Measurements from ENCODE around the gene TNFRSF12A.
A peak's percentile ranks its signal among the peaks of the same experiment; 100 is the strongest.

Gene TNFRSF12A

DNA sequence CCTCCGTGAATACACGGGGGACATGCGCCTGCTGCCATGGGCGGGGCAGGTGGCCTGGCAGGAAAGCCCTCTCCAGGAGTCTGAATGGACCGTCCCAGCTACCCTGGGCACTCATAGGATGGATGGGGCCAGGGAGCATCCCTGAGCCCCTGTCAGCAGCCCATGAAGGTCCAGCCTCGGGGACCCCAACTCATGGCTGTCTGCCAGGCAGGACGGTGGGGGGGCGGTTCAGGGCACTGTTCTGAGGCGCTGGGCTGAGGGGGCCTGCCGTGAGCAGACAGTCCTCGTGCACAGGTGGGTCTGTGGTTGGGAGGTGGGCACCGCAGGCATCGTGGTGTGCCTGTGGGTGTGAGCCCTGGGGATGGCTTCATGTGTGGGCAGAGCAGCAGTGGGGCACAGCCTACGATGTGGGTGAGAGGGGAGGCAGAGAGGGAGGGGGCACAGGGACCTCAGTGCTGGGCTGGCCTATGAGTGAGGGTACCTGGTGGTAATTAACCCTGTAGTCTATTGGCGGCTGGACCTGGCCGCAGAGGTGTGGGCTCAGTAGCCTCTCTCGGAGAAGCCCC is 33.5 kb upstream of the TNFRSF12A start:
- no peak for DNase-seq

DNA sequence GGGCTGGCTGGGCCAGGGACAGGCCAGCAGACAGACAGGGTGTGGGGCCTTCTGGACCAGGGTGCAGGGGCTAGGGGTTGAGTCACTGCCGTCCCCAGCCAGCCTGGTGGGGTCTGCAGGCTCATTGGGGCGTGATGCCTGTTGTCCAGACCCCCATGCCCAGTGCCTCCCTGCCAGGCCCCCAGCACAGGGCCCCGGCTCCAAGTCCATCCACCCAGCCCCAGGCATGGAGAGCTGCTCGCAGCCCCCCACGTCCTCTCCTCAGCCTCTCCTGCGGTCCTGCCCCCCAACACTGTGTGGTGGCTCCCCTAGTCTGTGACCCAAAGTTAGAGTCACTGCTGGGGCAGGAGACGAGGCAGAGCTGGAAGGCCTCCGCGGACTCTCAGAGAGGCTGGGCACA is 32.9 kb upstream of the TNFRSF12A start:
- DNase-seq = no peak

DNA sequence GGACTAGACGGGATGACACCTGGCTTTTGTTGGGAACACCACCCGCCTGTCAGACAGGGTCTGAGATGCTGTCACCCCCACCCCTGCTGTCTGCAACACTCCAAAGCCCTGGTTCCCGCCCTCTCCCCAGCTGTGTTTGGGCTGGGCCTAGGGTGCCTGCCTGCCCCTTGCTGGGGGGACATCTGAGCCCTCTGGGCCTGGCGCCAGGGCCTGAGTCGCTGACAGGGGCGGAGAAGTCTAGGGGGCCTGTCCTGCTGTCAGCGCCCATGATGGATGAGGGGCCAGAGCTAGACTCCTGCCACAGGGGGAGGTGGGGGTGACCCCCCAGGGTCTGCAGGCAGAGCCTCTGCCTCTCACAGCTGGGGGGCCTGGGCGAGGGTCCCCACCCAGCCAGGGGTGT is 32.3 kb upstream of the TNFRSF12A start:
- DNase-seq = no peak

DNA sequence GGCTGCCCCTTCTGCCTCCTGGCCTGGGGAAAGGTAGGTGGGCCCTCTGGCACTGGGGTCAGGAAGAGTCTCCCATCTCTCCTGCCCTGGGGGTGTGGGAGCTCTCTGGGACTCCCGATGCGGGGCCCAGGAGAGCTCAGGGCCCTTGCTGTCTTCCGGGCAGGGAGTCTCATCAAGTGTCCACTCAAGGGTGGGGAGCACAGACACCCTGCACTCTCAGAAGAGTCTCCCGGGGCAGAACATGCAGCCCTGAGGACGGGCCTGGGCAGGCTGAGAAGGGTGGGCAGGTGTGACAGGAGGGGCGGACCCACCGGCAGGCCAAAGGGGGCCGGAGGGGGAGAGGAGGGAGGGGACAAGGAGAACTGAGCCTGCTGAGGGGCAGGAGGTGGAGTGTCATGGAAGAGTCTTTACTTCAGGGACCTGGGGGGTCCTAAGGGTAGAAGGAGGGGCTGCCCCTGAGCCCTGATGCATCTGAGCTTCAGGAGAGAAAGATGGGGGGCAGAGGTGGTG is 31.5 kb upstream of the TNFRSF12A start:
- DNase-seq = no peak

DNA sequence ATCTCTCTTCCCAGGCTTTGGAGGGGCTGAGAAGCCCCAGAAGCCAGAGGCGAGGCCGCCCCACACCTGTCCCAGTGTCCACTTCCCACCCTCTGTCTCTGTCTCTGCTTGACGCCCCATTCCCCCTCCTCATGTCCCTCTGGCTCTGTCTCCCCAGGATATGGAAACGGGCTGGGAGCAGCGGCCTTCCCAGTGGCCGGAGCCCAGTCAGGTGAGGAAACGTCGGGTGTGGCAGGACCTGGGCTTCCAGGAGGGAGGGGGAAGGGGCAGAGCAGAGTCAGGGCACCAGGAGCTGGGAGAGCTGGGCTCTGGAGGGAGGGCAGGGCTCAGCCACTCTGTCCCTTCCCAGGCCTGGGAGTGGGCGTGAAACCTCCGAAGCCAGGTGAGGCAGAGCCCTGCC is 29.3 kb upstream of the TNFRSF12A start:
- no peak for DNase-seq

DNA sequence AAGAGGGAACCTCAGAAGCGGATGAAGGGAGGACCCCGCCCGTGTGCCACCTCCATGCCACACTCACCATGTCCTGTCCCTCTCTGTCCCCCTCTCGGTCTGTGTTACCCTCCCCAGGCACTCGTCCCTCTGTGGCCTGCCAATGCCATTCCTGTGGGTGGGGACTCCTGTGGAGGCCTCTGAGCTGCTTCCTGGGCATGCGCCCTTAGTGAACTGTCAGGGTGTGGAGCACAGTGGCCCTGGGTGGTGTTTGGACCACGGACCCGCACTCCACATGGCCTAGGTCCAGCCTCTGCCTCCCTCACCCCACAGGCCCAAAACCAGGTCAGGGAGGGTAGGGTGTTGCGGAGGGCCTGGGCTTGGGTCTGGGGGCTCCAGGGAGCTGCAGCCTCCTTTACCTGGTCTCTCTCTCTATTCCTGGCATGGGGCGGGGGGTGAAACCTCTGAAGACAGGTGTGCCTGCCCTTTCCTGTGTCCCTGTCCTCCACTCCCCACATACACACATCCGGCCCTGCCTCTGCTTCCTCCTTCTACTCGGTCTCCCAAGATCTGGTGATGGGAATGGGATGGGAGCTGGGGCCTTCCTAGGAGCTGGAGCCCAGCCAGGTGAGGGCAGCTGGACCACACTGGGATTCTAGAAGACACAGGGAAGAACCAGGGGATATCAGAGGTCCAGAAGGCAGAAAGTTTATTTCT is 28.5 kb upstream of the TNFRSF12A start:
- no peak for DNase-seq

DNA sequence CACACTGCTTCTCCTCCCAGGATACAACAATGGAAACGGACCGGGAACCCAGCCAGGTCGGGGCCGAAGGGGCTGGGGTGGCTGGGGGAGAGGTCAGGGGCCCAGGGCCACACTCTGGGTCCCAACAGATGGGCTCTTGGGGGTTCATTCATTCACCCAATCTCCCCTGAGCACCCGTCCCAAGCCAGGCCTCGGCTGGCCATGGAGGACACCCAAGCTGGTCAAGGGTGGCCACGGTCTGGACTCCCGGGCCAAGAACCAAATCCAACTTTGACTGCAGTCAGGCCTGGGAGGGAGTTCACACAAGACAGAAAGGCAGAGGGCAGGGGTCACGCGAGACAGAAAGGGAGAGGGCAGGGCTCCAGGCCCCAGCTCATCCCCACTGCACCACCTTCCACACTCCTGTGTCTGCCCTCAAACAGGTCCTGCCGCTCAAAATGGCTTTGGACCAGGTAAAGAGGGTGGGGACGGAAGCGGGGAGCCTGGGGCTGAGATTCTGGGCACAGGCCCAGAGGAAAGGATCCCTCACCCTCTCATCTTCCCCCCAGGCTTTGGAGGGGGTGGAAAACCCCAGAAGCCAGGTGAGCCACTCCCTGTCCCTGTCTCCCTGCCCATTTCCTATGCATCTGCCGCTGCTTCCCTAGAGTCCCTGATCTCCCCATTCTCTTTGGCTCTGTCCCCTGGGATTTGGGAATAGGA is 27.6 kb upstream of the TNFRSF12A start:
- no peak for DNase-seq

DNA sequence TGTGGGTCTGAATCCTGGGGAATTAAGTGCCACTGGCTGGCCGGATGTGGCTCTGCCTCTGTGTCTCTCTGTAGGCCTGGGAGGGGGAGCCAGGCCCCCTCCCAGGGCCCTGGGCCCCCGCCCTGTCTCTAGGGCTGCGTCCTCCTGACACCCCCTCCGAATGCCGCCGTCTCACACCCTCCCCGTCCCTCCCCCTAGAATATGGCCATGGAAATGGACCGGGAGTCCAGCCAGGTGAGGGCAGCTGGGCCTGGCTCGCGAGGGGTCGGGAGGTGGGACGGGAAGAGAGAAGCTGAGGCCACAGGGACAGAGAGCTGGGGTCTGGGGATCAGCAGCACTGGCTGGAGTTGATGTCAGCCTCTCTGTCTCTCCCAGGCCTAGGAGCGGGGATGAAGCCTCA is 23.9 kb upstream of the TNFRSF12A start:
- no peak for DNase-seq

DNA sequence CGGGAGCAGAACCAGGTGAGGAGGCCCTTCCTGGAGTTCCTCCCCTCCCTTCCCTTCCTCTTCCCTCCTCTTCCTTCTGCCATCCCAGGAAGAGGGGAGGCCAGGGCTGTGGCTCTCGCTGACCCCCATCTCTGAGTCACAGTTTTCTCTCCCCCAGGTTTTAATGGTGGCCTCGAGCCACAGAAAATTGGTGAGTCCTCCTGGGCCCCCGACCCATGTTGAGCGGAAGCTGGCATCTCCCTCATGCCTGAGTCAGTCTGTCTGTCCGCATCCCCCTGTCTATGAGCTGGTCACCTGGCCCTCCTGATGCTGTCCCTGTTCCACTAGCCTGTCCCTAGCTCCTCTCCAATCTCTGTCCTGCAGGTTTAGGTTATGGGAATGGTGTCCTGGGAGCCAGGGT is 20.2 kb upstream of the TNFRSF12A start:
- no peak for DNase-seq

DNA sequence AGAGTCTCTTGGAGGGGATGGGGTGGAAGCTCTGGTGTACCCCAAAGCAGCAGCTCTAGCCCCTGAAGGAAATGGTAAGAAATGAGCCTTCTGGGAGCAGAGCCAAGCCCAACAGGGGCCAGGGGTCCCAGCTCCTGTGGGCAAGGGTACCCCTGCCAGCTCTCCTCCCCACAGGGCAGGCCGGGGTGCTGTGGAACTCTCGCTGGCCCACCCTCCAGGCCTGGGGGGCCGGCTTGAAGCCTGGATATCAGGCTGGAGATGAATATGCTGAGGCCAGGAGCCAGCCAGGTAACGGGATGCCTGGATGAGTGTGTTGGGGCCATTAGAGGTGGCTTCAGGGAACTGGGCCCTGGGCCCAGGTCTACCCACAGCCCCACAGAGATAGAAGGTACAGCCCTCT is 19.6 kb upstream of the TNFRSF12A start:
- DNase-seq = no peak

DNA sequence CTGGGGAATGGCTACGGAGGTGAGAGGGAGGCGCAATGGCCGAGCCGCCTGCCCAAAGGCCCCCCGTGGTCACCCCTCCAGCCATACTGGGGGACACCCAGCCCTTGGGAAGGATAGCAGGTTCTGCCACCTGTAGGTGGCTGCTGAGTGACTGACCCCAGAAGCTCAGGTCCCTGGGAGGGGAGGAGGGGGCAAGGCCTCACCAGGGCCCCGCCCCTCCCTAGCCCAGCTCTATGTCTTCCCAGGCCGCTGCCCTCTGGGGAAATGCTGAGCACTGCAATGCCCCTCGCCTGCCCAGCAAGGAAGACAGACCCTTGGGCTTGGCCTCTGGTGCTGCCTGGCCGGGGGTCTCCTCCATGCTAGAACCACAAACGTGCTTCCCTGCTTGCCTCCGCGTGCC is 18.9 kb upstream of the TNFRSF12A start:
- DNase-seq = no peak

DNA sequence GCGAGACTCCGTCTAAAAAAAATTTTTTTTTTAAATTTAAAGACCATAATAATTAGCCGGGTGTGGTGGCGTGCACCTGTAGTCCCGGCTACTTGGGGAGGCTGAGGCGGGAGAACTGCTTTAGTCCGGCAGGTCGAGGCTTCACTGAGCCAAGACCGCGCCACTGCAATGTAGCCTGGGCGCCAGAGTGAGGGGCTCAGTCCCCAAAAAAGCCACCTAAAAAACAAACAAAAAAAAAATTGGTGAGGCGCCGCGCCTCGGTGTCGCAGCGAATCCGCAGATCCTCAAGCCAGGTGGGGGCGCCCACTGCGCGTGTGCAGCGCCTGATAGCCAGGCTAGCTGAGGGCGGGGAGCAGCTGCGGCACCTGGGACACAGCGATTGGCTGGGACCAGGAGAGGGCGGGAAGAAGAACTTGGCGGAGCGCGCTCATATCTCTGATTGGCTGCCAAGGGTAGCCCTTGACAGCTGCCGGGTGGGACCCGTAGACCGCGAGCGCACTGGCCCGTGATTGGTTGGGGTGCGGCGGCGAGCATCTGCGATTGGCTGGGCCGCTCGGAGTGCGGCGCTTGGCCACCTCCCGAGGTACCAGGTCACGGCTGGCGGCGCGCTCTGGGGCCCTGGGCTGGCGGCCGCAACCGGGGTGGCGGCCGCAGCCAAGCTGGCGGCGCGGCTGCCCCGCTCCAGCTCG is 16.4 kb upstream of the TNFRSF12A start:
- DNase-seq = peak; percentile 99

DNA sequence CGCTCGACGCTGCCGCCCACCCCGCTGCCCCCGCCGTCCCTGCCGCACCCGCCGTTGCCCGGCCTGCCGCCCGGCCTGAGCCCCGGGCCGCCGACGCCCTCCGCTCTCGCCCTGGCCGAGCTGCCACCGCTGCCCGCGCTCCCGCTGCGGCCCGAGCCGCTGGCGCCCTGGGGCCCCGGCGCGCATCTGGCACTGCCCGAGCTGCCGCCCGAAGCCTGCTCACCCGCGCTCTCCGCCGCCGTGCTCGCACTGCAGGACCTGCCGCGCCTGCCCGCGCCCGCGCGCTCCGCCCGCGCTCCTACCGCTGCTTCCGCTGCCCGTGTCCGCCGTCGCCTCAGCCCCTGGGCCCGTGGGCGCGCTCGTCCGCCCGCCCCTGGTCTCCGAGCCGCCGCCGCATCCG is 15.8 kb upstream of the TNFRSF12A start:
- DNase-seq = no peak

DNA sequence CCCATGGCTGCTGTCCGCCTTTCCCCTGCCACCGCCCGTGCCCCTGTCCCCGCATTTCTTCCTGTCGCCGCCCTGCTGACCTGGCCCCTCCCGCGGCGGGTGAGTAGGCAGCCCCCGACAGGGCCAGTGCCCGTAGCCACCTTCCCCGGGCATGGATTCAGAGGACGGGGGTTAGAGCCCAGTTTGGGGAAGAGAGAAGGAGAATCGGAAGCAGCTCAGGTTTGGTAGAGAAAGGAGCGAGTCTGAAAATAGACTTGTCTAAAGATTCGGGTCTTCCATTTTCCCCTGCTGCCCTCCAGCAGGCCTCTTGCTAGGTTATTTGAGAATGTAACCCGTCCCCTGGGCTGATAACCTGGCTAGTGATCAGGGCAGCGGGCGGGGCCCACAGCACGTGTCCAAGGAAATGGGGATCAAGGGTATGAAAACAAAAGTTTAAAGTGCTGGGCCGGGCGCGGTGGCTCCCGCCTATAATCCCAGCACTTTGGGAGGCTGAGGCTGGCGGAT is 15.3 kb upstream of the TNFRSF12A start:
- no peak for DNase-seq

DNA sequence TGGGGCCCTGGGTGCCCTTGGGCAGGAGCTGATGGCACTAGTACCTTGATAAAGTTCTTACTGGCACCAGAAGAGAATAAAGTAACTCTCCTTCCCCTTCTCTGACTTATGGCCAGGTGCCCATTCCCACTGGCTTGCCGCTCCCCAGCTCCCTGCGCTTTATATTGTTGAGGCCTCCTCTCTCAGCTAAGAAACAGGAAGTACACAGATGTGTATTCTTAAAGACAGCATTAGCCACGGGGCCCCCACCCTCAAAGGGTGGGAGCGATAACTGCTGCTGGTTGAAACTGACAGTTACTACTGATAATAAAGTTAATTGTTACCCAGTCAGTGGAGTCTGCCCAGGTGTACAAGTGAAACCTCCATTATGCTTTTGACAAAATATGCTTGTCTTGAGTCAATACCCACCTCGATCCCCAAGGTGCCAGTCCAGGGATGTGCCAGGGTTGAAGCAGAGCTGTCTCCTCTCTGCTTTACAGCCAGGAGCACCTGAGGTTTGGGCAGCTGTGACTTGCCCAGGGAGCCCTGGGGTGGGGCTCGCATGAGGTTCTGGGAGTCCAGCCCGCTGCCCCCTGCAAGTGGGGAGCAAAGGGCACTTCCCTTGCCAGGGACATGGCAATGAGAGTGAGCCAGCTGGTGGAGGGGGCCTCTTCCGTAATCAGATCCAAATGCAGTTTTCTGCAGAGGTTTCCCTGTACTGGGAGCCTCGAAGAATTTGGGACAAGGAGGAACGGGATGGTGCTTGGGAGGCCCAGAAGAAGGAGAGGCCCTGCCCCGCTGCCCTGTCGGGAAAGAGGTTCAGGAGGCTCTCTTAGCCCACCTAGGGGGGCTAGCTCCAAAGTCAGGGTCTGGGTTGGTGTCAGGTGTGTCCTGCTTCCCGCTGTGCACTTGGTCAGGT is 12.9 kb upstream of the TNFRSF12A start:
- DNase-seq = no peak

DNA sequence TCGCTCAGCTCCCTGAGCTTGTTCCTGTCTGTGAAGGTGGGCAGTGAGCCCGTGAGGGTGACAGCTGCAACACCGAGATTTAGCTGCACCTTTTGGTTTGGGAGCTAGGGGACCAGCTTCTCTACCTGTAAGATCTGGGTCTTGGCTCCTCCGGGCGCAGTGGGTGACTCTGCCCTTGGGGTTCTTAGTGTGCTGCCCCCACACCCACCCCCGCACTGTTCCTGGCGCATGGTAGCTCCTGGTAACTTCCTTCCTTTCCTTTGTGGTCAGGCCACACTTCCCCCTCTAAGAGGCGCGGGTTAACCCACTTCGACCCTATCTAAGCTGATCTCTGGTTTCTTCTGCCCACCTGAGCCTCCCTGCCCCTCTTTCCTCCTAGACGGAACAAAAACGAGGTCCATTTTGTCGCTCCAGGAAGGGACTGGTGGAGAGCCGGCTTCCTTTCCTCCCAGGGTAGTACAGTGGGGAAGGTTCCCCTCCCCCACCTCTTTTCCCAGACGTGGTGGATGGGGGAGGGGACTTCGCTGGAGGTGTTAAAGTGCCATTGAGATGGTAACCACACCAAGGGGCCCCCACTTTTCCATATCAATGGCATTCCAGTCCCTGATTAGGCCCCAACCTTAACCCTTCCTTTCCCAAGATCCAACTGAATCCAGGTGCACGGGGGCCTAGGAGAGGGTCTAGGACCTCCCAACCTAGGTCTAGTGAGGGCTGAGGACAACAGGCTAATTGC is 12.0 kb upstream of the TNFRSF12A start:
- no peak for DNase-seq

DNA sequence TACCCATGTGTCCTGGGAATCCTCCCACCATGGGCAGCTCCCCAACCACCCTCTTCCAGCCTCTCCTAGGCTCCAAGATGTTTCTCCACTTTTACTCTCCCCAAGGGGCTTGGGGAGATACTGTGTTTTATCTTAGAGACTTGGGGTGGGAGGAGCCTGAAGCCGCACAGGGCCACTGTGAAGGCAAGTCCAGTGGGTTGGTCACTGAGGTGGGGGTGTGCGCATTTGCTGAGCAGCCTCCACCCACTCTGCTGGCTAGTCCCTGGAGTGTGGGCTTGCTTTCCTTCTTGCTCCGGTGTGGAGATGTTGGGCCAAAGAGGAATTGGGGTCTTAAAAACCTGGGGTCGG is 11.5 kb upstream of the TNFRSF12A start:
- DNase-seq = no peak

DNA sequence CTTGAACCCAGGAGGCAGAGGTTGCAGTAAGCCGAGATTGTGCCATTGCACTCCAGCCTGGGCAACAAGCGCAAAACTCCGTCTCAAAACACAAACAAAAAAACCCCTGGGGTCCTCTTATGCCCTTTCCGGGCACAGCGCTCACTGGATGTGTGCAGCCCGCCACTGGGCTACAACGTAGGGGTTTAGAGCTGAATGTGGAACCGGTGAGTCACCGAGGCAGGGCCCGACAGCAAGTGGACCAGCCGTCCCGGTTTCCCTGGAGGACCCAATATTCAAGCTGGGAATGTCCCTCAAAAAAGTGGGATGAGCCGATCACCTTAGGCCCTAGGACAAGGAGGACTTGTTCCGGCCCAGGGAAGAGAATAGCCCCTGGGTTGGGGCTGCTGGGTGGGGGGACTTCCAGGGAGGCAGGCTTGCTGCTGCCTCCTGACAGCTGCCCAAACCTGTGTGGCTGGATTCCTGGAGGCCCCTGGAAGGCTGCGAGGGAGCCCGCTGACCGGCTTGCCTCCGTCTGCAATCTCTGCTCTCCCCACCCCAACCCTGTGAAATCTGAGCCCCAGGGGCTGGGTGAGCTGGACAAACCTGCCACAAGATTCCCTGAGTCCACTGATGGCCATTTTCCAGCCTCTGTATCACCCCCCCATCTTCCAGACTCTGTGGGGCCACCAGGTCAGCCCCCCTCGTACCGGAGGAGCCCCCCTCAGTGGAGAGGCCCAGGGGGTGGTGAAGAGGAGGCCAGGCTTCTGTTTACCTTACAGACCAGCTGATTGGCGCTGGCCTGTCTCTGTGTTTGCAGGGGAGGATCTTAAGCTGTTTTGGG is 10.4 kb upstream of the TNFRSF12A start:
- DNase-seq = no peak

DNA sequence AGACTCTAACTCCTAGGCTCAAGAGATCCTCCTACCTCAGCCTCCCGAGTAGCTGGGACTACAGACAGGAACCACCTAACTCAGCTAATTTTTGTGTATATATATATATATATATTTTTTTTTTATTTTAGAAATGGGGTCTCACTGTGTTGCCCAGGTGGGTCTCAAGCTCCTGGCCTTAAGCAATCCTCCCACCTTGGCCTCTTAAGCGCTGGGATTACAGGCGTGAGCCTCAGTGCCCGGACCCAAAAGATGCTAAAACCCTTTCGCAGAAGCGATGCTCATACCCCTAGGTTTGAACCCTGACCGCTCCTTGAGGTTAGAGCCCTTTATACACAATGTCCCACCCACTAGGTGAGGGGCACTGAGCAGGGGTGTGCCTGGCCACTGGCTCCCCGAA is 9.7 kb upstream of the TNFRSF12A start:
- DNase-seq = no peak

DNA sequence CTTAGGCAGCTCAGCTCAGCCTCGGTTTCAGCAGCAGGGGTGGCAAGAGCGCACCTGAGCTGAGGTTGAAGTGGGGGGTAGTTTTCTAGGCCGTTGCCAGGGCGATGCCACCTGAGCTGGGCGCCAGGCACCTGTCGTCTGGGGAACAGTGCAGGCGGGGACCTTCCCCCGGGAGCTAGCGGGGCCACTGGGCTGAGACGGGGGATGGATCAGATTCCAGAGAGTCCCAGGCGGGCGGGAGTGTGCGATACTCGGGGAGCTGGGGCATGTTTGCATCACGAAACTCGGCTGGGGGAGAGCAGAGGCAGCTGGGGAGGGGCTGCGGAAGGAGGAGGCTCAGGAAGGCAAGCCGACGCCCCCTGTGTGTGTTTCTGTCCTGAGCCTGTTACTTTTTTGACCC is 7.9 kb upstream of the TNFRSF12A start:
- no peak for DNase-seq
